DND-41 (cell line): ENCODE measurements around the gene BRD3.

Experiments
- ATAC-seq: fragments of 200-7000 bp; cut with Tn5 transposase; 3 replicates; pipeline ENCODE4 v1.9.1; 2021; ENCODE audit warnings: low read depth; ENCODE audit not compliant: insufficient read depth
- DNase-seq: peaks from one replicate; pipeline ENCODE4 v3.0.0-alpha.2; 2020
- H2AFZ ChIP-seq: 2 replicates; pipeline ENCODE4 v1.6.0; 2012; ENCODE audit warnings: low read depth, low read length
- H3K27ac ChIP-seq: 2 replicates; pipeline ENCODE4 v1.5.1; 2012; ENCODE audit warnings: low read length, inconsistent platforms
- H3K27me3 ChIP-seq: fragments of 200-600 bp; sonication (generic); 2 replicates; pipeline ENCODE4 v1.6.0; 2012; ENCODE audit warnings: low read length, mild to moderate bottlenecking, inconsistent platforms; ENCODE audit not compliant: insufficient read depth, poor library complexity
- H3K36me3 ChIP-seq: 2 replicates; pipeline ENCODE4 v1.5.1; 2012; ENCODE audit warnings: low read length, inconsistent platforms; ENCODE audit not compliant: insufficient read depth
- H3K4me1 ChIP-seq: 2 replicates; pipeline ENCODE4 v1.5.1; 2012; ENCODE audit warnings: mild to moderate bottlenecking, low read length; ENCODE audit not compliant: insufficient read depth
- H3K4me2 ChIP-seq: 2 replicates; pipeline ENCODE4 v1.6.0; 2012; ENCODE audit warnings: mild to moderate bottlenecking, moderate library complexity, low read length, inconsistent platforms; ENCODE audit not compliant: insufficient read depth
- H3K4me3 ChIP-seq, 2 experiments: fragments of 200-600 bp in 1 of 2; shearing (Covaris generic) in 1 of 2; 2 replicates each; pipeline ENCODE4 v1.5.1; 2012 to 2016; ENCODE audit warnings: inconsistent platforms in 2 of 2, low read length in 2 of 2, mild to moderate bottlenecking in 2 of 2, low read depth in 1 of 2, moderate library complexity in 1 of 2
- H3K79me2 ChIP-seq: 2 replicates; pipeline ENCODE4 v1.6.0; 2012; ENCODE audit warnings: low read length, inconsistent platforms; ENCODE audit not compliant: insufficient read depth
- H3K9ac ChIP-seq: 2 replicates; pipeline ENCODE4 v1.6.0; 2012; ENCODE audit warnings: low read depth, mild to moderate bottlenecking, inconsistent platforms, low read length, moderate library complexity
- H3K9me3 ChIP-seq: 2 replicates; pipeline ENCODE4 v1.5.1; 2012; ENCODE audit warnings: low read length, moderate library complexity, mild to moderate bottlenecking, inconsistent platforms; ENCODE audit not compliant: insufficient read depth, severe bottlenecking
- H4K20me1 ChIP-seq: 2 replicates; pipeline ENCODE4 v1.6.0; 2012; ENCODE audit warnings: low read length; ENCODE audit not compliant: insufficient read depth
- CTCF ChIP-seq: IDR thresholded peaks from 2 replicates; pipeline ENCODE4 v1.5.1; 2012; ENCODE audit warnings: borderline replicate concordance, low read length, moderate library complexity, mild to moderate bottlenecking; ENCODE audit not compliant: poor library complexity, severe bottlenecking; ENCODE audit errors: extremely low read depth
- EZH2 ChIP-seq: IDR thresholded peaks from 3 replicates; pipeline ENCODE4 v1.6.1; 2012; ENCODE audit warnings: borderline replicate concordance, low read depth, mild to moderate bottlenecking, moderate library complexity, low read length, inconsistent platforms; ENCODE audit not compliant: severe bottlenecking

Gene BRD3

GRCh38 chr9:134040176-134040565 is 27.7 kb downstream of the BRD3 start:
- no peak for ATAC-seq
- Histone ChIP-seq H3K27me3 (no peaks in the 10 kb centered on the region), H4K20me1 (peaks cover 5% of the 10 kb centered on the region; the same call in 1 of the 2 replicates), H2AFZ (no peak overlapping the region), H3K36me3 (peaks cover 81% of the 10 kb centered on the region), H3K4me1 (no peaks in the 10 kb centered on the region), H3K27ac (no peak overlapping the region), H3K79me2 (no peaks in the 10 kb centered on the region), H3K9me3 (no peaks in the 10 kb centered on the region), H3K9ac (no peak overlapping the region), H3K4me3 (no peak overlapping the region), H3K4me2 (no peak overlapping the region)
- no peak for DNase-seq
- TF ChIP-seq CTCF = no peak
- no peak for TF ChIP-seq EZH2

DNA sequence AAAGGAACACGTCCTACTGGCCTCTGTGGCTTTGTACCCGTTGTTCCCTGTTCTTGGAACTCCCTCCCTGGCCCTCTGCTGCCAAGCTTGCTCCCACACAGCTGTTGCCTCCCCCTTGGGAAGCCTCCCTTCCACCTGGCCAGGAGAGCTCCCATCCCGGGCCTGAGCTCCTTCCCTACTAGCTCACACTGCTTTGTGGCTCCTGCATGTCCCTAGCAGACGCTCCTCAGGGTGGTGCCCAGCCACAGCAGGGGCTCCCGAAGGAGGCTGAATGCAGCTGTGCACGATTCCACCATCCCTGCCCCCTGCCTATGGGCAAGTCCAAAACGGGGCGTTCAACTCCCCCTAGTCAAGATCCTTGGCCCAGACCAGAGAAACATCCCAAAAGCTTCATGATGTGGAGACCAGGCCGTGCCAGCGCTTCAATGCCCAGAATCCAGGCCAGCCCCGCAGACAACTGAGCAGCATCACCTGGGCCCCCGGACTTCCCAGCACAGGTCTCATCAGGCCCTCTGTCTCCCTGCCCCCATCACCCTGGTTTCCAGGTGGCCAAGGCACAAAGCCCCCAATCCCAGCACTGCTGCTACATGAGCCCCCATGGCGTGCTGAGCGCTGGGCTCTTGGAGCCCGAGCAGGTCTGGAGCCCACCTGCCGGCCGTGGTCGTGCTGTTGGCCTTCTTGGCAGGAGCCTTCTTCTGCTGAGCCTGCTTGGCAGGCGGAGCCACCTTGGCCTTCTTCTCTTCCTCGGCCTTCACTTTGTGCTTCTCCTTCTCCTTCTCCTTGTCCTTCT is 28.2 kb downstream of the BRD3 start:
- Histone ChIP-seq H3K36me3 (peaks cover 81% of the 10 kb centered on the region), H3K27me3 (no peaks in the 10 kb centered on the region), H3K4me3 (no peak overlapping the region), H3K79me2 (no peaks in the 10 kb centered on the region), H3K9ac (no peak overlapping the region), H3K4me2 (no peak overlapping the region), H2AFZ (no peak overlapping the region), H3K27ac (no peak overlapping the region), H4K20me1 (peaks cover 4% of the 10 kb centered on the region; the same call in 1 of the 2 replicates), H3K9me3 (no peaks in the 10 kb centered on the region), H3K4me1 (no peaks in the 10 kb centered on the region)
- TF ChIP-seq CTCF (no peak), EZH2 (no peak)
- ATAC-seq (no peak), DNase-seq (no peak)

- TF ChIP-seq CTCF (no peak), EZH2 (no peak)
- peaks cover 8% of the 10 kb centered on the region for H4K20me1 ChIP-seq
These were observed 30.2 kb downstream of the BRD3 start for GRCh38 chr9:134037641-134038040.

More at GRCh38 chr9:134037641-134038040, 30.2 kb downstream of the BRD3 start:
- no peak overlapping the region for H3K9ac ChIP-seq
- no peak overlapping the region for H3K4me3 ChIP-seq
- no peaks in the 10 kb centered on the region for H3K4me1 ChIP-seq
- no peaks in the 10 kb centered on the region for H3K9me3 ChIP-seq
- no peak overlapping the region for H3K4me2 ChIP-seq
- H3K36me3 ChIP-seq = peaks cover 82% of the 10 kb centered on the region
- no peak overlapping the region for H3K27ac ChIP-seq
- DNase-seq (no peak), ATAC-seq (no peak)
- no peaks in the 10 kb centered on the region for H3K27me3 ChIP-seq
- H3K79me2 ChIP-seq = no peaks in the 10 kb centered on the region
- H2AFZ ChIP-seq = no peak overlapping the region
